LNCAP (cell line): ENCODE results near the gene RBM33.

Experiments
- TF ChIP-seq, protein P1 (sequence below): fragments of 450-650 bp; IDR thresholded peaks from 2 replicates; pipeline ENCODE4 v1.5.1; 2017; ENCODE audit warnings: mild to moderate bottlenecking

RBM33 gene

DNA sequence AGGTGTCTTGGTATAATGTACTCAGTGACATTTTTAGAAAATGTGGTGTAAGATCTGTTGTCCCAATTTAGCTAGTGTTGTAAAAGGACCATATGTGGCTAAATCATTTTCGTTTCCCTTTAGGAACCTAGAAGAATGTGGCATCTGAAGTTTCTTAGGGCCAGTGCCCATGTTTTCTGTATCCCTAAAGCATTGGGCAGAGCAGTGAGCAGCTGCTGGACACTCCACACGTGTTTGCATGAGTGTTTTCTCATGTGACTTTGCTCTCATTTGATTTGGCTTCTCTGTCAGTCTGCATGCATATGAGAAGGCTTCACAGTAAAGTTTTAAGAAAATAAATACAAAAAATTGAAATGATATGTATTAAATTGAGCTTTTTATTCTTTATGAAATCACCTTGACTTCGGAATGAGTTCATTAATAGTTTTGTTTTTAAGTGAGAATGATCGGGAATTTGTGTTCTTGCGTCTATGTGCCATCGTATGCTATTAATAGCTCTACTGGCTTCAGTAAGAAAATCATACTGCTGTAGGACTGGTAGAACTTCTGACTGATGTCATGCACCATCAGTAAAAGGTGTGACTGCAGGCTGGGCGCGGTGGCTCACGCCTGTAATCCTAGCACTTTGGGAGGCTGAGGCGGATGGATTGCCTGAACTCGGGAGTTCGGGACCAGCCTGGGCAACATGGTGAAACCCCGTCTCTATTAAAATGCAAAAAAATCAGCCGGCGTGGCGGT is 61.3 kb downstream of the RBM33 start:
- TF ChIP-seq, protein P1, sequence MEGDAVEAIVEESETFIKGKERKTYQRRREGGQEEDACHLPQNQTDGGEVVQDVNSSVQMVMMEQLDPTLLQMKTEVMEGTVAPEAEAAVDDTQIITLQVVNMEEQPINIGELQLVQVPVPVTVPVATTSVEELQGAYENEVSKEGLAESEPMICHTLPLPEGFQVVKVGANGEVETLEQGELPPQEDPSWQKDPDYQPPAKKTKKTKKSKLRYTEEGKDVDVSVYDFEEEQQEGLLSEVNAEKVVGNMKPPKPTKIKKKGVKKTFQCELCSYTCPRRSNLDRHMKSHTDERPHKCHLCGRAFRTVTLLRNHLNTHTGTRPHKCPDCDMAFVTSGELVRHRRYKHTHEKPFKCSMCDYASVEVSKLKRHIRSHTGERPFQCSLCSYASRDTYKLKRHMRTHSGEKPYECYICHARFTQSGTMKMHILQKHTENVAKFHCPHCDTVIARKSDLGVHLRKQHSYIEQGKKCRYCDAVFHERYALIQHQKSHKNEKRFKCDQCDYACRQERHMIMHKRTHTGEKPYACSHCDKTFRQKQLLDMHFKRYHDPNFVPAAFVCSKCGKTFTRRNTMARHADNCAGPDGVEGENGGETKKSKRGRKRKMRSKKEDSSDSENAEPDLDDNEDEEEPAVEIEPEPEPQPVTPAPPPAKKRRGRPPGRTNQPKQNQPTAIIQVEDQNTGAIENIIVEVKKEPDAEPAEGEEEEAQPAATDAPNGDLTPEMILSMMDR = no peak

DNA sequence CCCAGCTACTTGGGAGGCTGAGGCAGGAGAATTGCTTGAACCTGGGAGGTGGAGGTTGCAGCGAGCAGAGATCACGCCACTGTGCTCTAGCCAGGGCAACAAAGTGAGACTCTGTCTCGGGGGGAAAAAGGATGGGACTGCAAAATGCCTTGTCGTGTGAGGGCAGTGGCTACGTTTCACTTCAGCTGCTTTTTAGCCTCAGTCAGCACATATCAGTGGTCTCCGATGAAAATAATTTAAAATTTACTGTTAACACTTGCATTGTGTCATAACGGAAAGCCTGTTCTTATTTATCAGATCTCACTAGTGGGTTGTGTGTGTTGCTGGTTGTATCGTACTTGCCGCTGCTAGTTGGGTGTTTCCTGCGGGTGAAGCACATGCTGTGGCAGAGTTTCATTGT is 61.9 kb downstream of the RBM33 start:
- TF ChIP-seq, protein P1 = no peak

DNA sequence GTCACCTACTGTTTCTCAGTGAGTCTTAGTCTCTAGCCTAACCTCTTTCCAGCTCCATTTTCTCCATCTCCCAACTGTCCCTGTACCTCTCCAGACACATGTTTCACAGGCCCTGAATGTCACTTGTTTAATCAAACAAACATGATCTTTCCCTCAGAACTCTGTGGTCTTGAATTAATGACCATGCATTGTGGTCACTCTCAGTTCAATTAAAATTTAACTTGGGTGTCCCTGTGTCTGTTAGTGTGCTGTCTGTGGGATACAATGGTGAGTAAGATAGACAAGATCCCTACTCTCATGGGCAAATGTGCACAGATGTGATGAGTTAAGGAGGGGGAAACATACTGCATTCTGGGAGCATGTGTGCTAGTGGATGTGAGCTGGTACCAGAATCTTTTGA is 65.0 kb downstream of the RBM33 start:
- TF ChIP-seq, protein P1 = no peak

DNA sequence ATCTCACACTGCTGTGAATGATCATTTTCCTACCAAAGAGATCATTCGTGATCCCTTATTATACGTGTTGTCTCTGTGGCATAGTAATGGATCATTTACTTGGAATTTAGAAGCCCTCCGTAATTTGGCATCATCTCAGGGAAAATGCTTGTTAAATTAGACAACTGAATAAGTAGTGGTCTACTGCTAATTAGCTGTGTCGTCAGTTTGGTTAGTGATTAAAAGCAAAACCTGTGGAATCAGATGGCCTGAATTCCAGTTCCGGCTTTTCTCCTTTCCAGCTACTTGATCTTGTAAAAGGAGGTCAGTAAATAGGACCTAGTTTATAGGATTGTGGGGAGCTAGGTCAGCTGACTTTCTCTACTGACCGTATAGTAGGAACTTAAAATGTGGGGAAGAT is 65.6 kb downstream of the RBM33 start:
- TF ChIP-seq, protein P1 = no peak

DNA sequence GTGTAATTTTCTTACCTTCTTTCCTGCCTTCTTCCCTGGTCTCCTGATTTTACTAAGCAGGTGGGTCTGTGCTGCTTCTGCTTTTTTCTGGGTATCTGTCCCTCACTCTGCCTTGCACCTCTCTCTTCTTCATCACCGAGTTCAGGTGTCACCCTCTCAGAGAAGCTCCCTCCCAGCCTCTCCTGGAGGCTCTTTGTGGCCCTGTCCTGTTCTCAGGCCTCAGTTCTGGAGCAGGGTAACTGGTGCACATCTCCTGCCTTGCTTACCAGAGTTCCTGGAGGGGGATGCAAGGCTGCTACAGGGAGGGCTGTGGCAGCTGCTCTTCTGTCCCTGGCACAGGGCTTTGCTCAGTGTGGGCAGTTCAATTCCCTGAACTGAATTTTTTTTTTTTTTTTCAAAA is 66.1 kb downstream of the RBM33 start:
- TF ChIP-seq, protein P1 = no peak

DNA sequence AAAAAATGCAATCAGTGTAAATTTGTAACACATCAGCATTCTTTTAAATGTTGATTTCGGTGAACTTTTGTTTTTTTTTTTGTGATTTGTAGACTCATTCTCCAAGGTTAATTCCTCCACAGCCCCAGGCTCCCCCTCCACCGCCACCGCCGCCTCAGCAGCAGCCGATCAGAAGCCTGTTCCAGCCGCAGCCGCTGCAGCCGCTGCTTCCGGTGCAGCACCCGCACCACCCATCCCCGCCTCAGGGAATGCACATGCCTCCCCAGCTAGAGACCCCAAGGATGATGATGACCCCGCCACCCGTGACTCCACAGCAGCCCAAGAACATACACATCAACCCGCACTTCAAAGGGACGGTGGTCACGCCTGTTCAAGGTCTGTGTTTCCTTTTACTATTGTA is 66.6 kb downstream of the RBM33 start:
- TF ChIP-seq, protein P1 = no peak

DNA sequence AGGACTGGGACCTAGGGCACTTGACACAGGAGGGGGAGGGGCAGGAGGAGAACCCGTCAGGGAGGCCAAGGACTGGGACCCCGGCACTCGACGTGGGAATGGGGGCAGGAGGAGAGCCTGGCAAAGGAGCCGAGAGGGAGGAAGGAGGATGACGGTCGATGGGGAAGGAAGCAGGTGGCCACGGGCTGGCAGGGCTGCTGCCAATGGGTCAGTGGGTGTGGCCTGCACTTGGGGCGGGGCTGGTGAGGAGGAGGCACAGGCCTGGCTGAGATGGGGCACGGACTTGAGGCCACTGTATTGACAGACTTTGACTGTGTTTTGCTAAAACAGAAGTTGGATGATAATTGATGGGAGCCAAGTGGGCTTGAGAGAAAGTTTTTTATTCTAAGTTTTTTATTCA is 68.9 kb downstream of the RBM33 start:
- TF ChIP-seq, protein P1 = no peak

DNA sequence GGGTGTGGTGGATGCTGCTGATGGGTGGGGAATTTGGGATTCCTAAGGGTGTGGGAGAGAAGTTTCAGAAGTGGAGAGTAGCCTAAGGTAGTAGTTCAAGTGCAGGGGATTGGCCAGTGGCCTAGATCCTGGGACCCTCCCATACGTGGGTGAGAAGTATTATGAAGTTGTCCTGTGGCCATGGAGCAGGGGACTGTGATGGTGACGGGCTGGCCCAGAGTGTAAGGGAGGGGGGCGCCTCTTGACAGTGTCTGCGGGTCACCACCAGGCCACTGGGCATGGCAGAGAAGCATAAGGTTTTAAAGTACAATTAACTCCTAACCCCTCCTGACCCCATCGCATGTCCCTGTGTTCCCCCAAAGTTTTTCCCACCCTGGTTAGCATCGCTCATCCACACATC is 70.2 kb downstream of the RBM33 start:
- TF ChIP-seq, protein P1 = no peak
